Transverse colon (tissue), 4 donors: ENCODE results near the gene SCN2A. TPM values are rescaled to one million over a fixed set of nuclear protein-coding genes. Genes with fewer than 3 reads are reported as not detected.

Source experiments
- DNase-seq: peaks from one replicate; pipeline ENCODE4 v3.0.0-alpha.2; 2019
- H3K27ac ChIP-seq, 4 donors: fragments of 200-600 bp; sonication (generic); 2 replicates each; pipeline ENCODE4 v1.5.1; 2016 to 2018; ENCODE audit warnings: inconsistent platforms in 4 of 4
- H3K27me3 ChIP-seq: fragments of 200-600 bp; sonication (generic); 2 replicates; pipeline ENCODE4 v1.5.1; 2017; ENCODE audit warnings: inconsistent platforms
- H3K36me3 ChIP-seq, 4 donors: fragments of 200-600 bp; sonication (generic); 2 replicates each; pipeline ENCODE4 v1.5.1; 2017 to 2019; ENCODE audit warnings: inconsistent platforms in 4 of 4
- H3K4me1 ChIP-seq, 4 donors: fragments of 200-600 bp; sonication (generic); 2 replicates each; pipeline ENCODE4 v1.5.1; 2017 to 2020; ENCODE audit warnings: inconsistent platforms in 4 of 4
- H3K4me3 ChIP-seq, 4 donors: fragments of 200-600 bp; sonication (generic); 1 replicate in 1 of 4; 2 replicates in 3 of 4; pipeline versions ENCODE4 v1.5.1 to v1.6.1; 2017 to 2019; ENCODE audit warnings: inconsistent platforms in 4 of 4
- H3K9me3 ChIP-seq, 2 donors: fragments of 200-600 bp; sonication (generic); 2 replicates each; pipeline ENCODE4 v1.5.1; 2017 to 2019; ENCODE audit warnings: inconsistent platforms in 2 of 2
- CTCF ChIP-seq, 5 experiments: fragments of 200-600 bp in 3 of 5; fragments of 450-650 bp in 2 of 5; sonication (generic) in 3 of 5; IDR thresholded peaks; 1 replicate in 2 of 5; 2 replicates in 3 of 5; pipeline ENCODE4 v1.5.1; 2016 to 2017; ENCODE audit warnings: antibody characterized with exemption in 5 of 5, inconsistent platforms in 3 of 5, mild to moderate bottlenecking in 2 of 5, moderate library complexity in 1 of 5
- EP300 ChIP-seq: sonication (generic); formaldehyde crosslinking; IDR thresholded peaks from one replicate; pipeline ENCODE4 v1.6.1; 2017; ENCODE audit warnings: antibody characterized with exemption, low read depth
- POLR2A ChIP-seq: fragments of 450-650 bp; IDR thresholded peaks from one replicate; pipeline ENCODE4 v1.6.1; 2016; ENCODE audit warnings: antibody characterized with exemption, mild to moderate bottlenecking, moderate library complexity
- POLR2AphosphoS5 ChIP-seq, 3 donors: sonication (generic); formaldehyde crosslinking; IDR thresholded peaks; one replicate each; pipeline ENCODE4 v1.6.1; 2016; ENCODE audit warnings: antibody characterized with exemption in 3 of 3
- WGBS, 2 donors: methylation state at CpG; one replicate each; pipeline ENCODE4 v1.1.5; 2018; ENCODE audit warnings: low coverage in 1 of 2; 5-methylcytosine and 5-hydroxymethylcytosine counted together
- in situ Hi-C, 4 donors: fragments of 200-750 bp; cut with MboI; loops; one replicate each; pipeline versions ENCODE4 v1.15.0 to v1.15.1; 2017; ENCODE audit warnings: low sequenced_read_pairs in 3 of 4, low pct_ligation_motif_present in 1 of 4, low pct_unique_long_range_greater_than_20kb in 1 of 4
- intact Hi-C: fragments of 100-400 bp; cut with DNase I; formaldehyde crosslinking; loops from one replicate; pipeline ENCODE4 v1.15.1; 2023; ENCODE audit warnings: low total_unique reads
- total RNA-seq, 4 donors: library from RNA; depleted of rRNA; stranded (reverse); fragments of >200 nt; gene quantifications; one replicate each; pipeline ENCODE4 v1.1.0, GENCODE V29; 2016

Gene SCN2A
- total RNA-seq, 4 donors from 2014 or later = 0.14 to 0.32 TPM; not detected in 2

- no peak for DNase-seq
Observed at GRCh38 chr2:165401285-165401852, 162.2 kb downstream of the SCN2A start.

GRCh38 chr2:165402162-165402561, 162.9 kb downstream of the SCN2A start:
- DNase-seq = no peak
- no peak for TF ChIP-seq EP300
- no peak for TF ChIP-seq CTCF (IDR thresholded peaks at IDR 0.05)
- no peak for TF ChIP-seq POLR2A
- TF ChIP-seq POLR2AphosphoS5 (IDR thresholded peaks at IDR 0.05) = no peak
- intact Hi-C loops (no loop called here), in situ Hi-C loops (loop anchor here (10.0 to 25.0 kb wide), 3 partner anchors 285 to 460 kb away; no protein-coding TSS in a partner anchor)
- no peaks in the 10 kb centered on the region for H3K27me3 ChIP-seq
- no peak overlapping the region for H3K4me3 ChIP-seq
- H3K4me1 ChIP-seq = peaks cover 0 to 5% (median 0%) of the 10 kb centered on the region in 4 donors
- no peaks in the 10 kb centered on the region for H3K36me3 ChIP-seq
- H3K9me3 ChIP-seq = no peaks in the 10 kb centered on the region
- no peak overlapping the region for H3K27ac ChIP-seq
- WGBS, 2 donors = 32 to 52% methylated on average over 3 of the region's 3 CpGs

More at GRCh38 chr2:165401285-165401852, 162.2 kb downstream of the SCN2A start:
- Histone ChIP-seq H3K27ac (no peak overlapping the region), H3K9me3 (no peaks in the 10 kb centered on the region), H3K36me3 (no peaks in the 10 kb centered on the region), H3K4me1 (peaks cover 0 to 5% (median 0%) of the 10 kb centered on the region in 4 donors), H3K27me3 (no peaks in the 10 kb centered on the region), H3K4me3 (no peak overlapping the region)
- in situ Hi-C loops (loop anchor here (10.0 to 25.0 kb wide), 3 partner anchors 286 to 461 kb away; no protein-coding TSS in a partner anchor), intact Hi-C loops (loop anchor here (2.0 kb wide), 1 partner anchor 297 kb away; no protein-coding TSS in a partner anchor)
- TF ChIP-seq CTCF (IDR thresholded peaks at IDR 0.05) (peak; percentile 63 to 72 (median 67)), POLR2AphosphoS5 (IDR thresholded peaks at IDR 0.05) (no peak), POLR2A (no peak)
- WGBS, 2 donors = 2% methylated on average over 5 of the region's 5 CpGs

GRCh38 chr2:165406173-165406572, 167.0 kb downstream of the SCN2A start:
- Histone ChIP-seq H3K36me3 (no peaks in the 10 kb centered on the region), H3K4me1 (peaks cover 0 to 8% (median 0%) of the 10 kb centered on the region in 4 donors), H3K4me3 (no peak overlapping the region), H3K27me3 (no peaks in the 10 kb centered on the region), H3K9me3 (no peaks in the 10 kb centered on the region), H3K27ac (no peak overlapping the region)
- TF ChIP-seq POLR2AphosphoS5 (IDR thresholded peaks at IDR 0.05) (no peak), POLR2A (no peak), CTCF (IDR thresholded peaks at IDR 0.05) (no peak), EP300 (no peak)
- 88% methylated on average over 3 of the region's 3 CpGs; no CpG with 5 or more reads in 1 of the 2 donors for WGBS, 2 donors
- DNase-seq = no peak
- intact Hi-C loops = no loop called here
- in situ Hi-C loops = loop anchor here (10.0 to 25.0 kb wide), 3 partner anchors 281 to 456 kb away; no protein-coding TSS in a partner anchor

- Histone ChIP-seq H3K9me3 (no peaks in the 10 kb centered on the region), H3K27ac (peak overlapping the region in 1 of 4 donors; percentile 36), H3K4me1 (peaks cover 0 to 3% (median 0%) of the 10 kb centered on the region in 4 donors), H3K27me3 (no peaks in the 10 kb centered on the region), H3K36me3 (no peaks in the 10 kb centered on the region), H3K4me3 (no peak overlapping the region)
- in situ Hi-C loops (loop anchor here (10.0 to 25.0 kb wide), 3 partner anchors 280 to 455 kb away; no protein-coding TSS in a partner anchor), intact Hi-C loops (no loop called here)
- no peak for TF ChIP-seq POLR2A
- no peak for TF ChIP-seq POLR2AphosphoS5 (IDR thresholded peaks at IDR 0.05)
- TF ChIP-seq EP300 = no peak
- no peak for TF ChIP-seq CTCF (IDR thresholded peaks at IDR 0.05)
- no peak for DNase-seq
Observed at GRCh38 chr2:165407466-165407865, 168.3 kb downstream of the SCN2A start.
